NK-92 treated with Interleukin-12 subunit alpha and Interleukin-12 subunit beta, amount 100 ng/mL, for 24 hours (cell line): Measurements from ENCODE around the gene TTC9B.
"Not testable (repeated sequence)": the region's sequence is repeated elsewhere in the genome, so short reads cannot be mapped to it uniquely, and the experiment has no call there.

Experiments used
- DNase-seq: peaks from one replicate; lab custom pipeline; 2025; lab: John Stamatoyannopoulos, UW

Gene TTC9B

GRCh38 chr19:40170303-40170989, 47.7 kb downstream of the TTC9B start:
- DNase-seq: not testable (repeated sequence)

DNA sequence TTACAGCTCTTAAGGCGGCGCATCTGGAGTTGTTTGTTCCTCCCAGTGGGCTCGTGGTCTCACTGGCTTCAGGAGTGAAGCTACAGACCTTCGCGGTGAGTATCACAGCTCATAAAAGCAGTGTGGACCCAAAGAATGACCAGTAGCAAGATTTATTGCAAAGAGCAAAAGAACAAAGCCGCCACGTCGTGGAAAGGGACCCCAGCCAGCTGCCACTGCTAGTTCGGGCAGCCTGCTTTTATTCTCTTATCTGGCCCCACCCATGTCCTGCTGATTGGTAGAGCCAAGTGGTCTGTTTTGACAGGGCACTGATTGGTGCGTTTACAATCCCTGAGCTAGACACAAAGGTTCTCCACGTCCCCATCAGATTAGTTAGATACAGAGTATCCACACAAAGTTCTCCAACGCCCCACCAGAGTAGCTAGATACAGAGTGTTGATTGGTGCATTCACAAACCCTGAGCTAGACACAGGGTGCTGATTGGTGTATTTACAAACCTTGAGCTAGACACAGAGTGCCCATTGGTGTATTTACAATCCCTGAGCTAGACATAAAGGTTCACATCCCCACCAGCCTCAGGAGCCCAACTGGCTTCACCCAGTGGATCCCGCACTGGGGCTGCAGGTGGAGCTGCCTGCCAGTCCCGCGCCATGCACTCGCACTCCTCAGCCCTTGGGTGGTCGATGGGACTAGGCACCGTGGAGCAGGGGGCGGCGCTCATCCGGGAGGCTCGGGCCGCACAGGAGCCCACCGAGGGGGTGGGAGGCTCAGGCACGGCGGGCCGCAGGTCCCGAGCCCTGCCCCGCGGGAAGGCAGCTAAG, 48.5 kb downstream of the TTC9B start:
- DNase-seq: not testable (repeated sequence)
